Sigmoid colon (tissue), 7 donors: ENCODE data around the gene ACADSB. TPM values are rescaled to one million over a fixed set of nuclear protein-coding genes. Genes with fewer than 3 reads are reported as not detected.

Experiments used
- DNase-seq: peaks from one replicate; pipeline ENCODE4 v3.0.0-alpha.2; 2019
- H3K27ac ChIP-seq, 4 donors: fragments of 200-600 bp; sonication (generic); one replicate each; pipeline ENCODE4 v1.5.1; 2016 to 2019; ENCODE audit warnings: mild to moderate bottlenecking in 1 of 4
- H3K27me3 ChIP-seq, 3 donors: fragments of 200-600 bp; sonication (generic); one replicate each; pipeline ENCODE4 v1.5.1; 2019; ENCODE audit warnings: mild to moderate bottlenecking in 1 of 3
- H3K36me3 ChIP-seq, 4 donors: fragments of 200-600 bp; sonication (generic); one replicate each; pipeline ENCODE4 v1.5.1; 2016 to 2019
- H3K4me1 ChIP-seq, 4 donors: fragments of 200-600 bp; sonication (generic); one replicate each; pipeline ENCODE4 v1.5.1; 2017 to 2019
- H3K4me3 ChIP-seq, 4 donors: fragments of 200-600 bp; sonication (generic); one replicate each; pipeline ENCODE4 v1.5.1; 2017 to 2019; ENCODE audit warnings: mild to moderate bottlenecking in 2 of 4, moderate library complexity in 1 of 4
- H3K9me3 ChIP-seq, 4 donors: fragments of 200-600 bp in 3 of 4; sonication (generic) in 3 of 4; one replicate each; pipeline versions ENCODE4 v1.5.1 to v1.6.1; 2013 to 2019
- EP300 ChIP-seq, 4 donors: sonication (generic); formaldehyde crosslinking; IDR thresholded peaks; one replicate each; pipeline ENCODE4 v1.6.1; 2017; ENCODE audit warnings: antibody characterized with exemption in 4 of 4
- POLR2A ChIP-seq, 2 donors: fragments of 450-650 bp; IDR thresholded peaks; one replicate each; pipeline ENCODE4 v1.6.1; 2016; ENCODE audit warnings: antibody characterized with exemption in 2 of 2, mild to moderate bottlenecking in 2 of 2, moderate library complexity in 2 of 2
- POLR2AphosphoS5 ChIP-seq, 4 donors: sonication (generic); formaldehyde crosslinking; IDR thresholded peaks; one replicate each; pipeline ENCODE4 v1.6.1; 2017; ENCODE audit warnings: antibody characterized with exemption in 4 of 4
- WGBS, 2 donors: extraction: QIAGEN DNeasy Blood & Tissue Kit; methylation state at CpG; one replicate each; pipeline ENCODE4 v1.1.7; 2013; 5-methylcytosine and 5-hydroxymethylcytosine counted together
- intact Hi-C: fragments of 100-400 bp; cut with DNase I; formaldehyde crosslinking; loops from one replicate; pipeline ENCODE4 v1.15.1; 2023
- polyA plus RNA-seq, 3 donors: library from polyadenylated mRNA; stranded (reverse); fragments of 200-250 nt; gene quantifications; one replicate each; pipeline ENCODE4 v1.2.3, GENCODE V29; 2013
- total RNA-seq, 4 donors: library from RNA; depleted of rRNA; stranded (reverse); fragments of >200 nt; gene quantifications; one replicate each; pipeline ENCODE4 v1.1.0, GENCODE V29; 2016
- TF ChIP-seq, protein P1 (sequence below), 4 experiments: fragments of 450-650 bp in 3 of 4; fragments of 200-600 bp in 1 of 4; IDR thresholded peaks; one replicate each; pipeline ENCODE4 v1.5.1; 2016 to 2019; ENCODE audit warnings: antibody characterized with exemption in 4 of 4, mild to moderate bottlenecking in 3 of 4, moderate library complexity in 2 of 4
- donor health status: healthy with polysubstance abuse.
- donor health status: Bipolar disorder and iron deficiency.
- donor health status: healthy.

The ACADSB gene
- total and polyA plus RNA-seq, 7 donors, result 7.6 to 18.7 (median 15.0) TPM

DNA sequence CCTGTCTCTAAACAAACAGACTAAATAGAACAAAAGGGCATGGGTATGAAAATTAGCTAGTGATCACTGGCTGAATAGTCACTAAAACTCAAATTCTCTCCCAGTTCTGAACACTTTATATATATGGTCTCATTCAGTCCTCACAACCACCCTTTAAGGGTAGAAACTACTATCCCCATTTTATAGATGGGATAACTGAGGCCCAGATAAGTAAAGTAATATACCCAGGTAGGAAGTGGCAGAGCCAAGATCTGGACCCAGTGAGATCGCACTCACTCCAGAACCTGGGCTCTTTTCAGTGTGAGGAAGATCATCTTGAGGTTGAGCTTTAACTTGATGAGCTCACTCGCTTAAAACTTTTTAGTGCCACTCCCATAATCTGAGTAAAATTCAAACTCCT is 24.1 kb upstream of the ACADSB start:
- Histone ChIP-seq H3K4me1 (peaks cover 0 to 10% (median 8%) of the 10 kb centered on the region in 4 donors), H3K4me3 (no peak overlapping the region), H3K9me3 (no peaks in the 10 kb centered on the region), H3K27me3 (no peaks in the 10 kb centered on the region), H3K27ac (no peak overlapping the region), H3K36me3 (no peaks in the 10 kb centered on the region)
- 97 to 99% methylated on average over 2 of the region's 2 CpGs for WGBS, 2 donors
- DNase-seq, result no peak
- TF ChIP-seq, protein P1, sequence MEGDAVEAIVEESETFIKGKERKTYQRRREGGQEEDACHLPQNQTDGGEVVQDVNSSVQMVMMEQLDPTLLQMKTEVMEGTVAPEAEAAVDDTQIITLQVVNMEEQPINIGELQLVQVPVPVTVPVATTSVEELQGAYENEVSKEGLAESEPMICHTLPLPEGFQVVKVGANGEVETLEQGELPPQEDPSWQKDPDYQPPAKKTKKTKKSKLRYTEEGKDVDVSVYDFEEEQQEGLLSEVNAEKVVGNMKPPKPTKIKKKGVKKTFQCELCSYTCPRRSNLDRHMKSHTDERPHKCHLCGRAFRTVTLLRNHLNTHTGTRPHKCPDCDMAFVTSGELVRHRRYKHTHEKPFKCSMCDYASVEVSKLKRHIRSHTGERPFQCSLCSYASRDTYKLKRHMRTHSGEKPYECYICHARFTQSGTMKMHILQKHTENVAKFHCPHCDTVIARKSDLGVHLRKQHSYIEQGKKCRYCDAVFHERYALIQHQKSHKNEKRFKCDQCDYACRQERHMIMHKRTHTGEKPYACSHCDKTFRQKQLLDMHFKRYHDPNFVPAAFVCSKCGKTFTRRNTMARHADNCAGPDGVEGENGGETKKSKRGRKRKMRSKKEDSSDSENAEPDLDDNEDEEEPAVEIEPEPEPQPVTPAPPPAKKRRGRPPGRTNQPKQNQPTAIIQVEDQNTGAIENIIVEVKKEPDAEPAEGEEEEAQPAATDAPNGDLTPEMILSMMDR (IDR thresholded peaks at IDR 0.05), result no peak
- TF ChIP-seq EP300 (IDR thresholded peaks at IDR 0.05), result no peak
- no peak for TF ChIP-seq POLR2AphosphoS5 (IDR thresholded peaks at IDR 0.05)
- TF ChIP-seq POLR2A (IDR thresholded peaks at IDR 0.05), result no peak
- intact Hi-C loops, result no loop called here

DNA sequence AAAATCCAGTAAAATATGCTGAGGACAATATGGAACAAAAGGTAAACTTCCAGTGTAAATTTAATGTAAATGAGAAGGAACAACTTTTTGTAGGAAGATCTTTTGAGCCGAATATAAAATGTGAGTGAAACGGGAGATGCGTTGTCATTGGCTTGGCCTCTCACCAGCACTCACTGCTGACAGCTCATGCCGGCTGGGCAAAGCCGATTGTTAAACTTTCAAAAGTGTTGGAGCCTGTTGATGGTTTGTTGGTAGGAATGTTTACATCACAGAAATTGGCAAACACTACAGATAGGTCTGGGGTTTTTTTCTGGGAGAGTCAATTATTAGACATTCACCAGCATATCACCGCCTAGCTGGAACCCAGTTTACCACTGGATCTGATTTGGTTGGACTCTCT is 22.5 kb upstream of the ACADSB start:
- DNase-seq, result no peak
- no peak for TF ChIP-seq POLR2AphosphoS5 (IDR thresholded peaks at IDR 0.05)
- TF ChIP-seq, protein P1 (IDR thresholded peaks at IDR 0.05), result no peak
- TF ChIP-seq EP300 (IDR thresholded peaks at IDR 0.05), result no peak
- no peak for TF ChIP-seq POLR2A (IDR thresholded peaks at IDR 0.05)
- H3K27ac ChIP-seq, result no peak overlapping the region
- WGBS, 2 donors, result 90% methylated on average over 6 of the region's 6 CpGs
- no peaks in the 10 kb centered on the region for H3K27me3 ChIP-seq
- peaks cover 0 to 11% (median 0%) of the 10 kb centered on the region in 4 donors for H3K36me3 ChIP-seq
- no peaks in the 10 kb centered on the region for H3K9me3 ChIP-seq
- no peak overlapping the region for H3K4me3 ChIP-seq
- H3K4me1 ChIP-seq, result no peaks in the 10 kb centered on the region
- intact Hi-C loops, result no loop called here

DNA sequence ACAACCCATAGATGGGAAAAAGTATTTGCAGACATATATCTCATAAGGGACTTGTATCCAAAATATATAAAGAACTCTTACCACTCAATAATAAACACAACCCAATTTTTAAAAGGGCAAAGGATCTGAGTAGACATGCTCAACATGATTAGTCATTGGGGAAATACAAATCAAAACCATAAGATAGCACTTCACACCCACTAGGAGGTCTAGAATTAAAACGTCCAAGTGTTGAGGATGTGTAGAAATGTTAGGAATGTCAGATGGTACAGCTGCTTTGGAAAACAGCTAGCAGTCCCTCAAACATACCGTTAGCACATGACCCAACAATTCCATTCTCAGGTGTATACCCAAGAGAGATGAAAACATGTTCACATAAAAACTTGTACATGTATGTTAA is 20.3 kb upstream of the ACADSB start:
- intact Hi-C loops, result no loop called here
- no peaks in the 10 kb centered on the region for H3K9me3 ChIP-seq
- WGBS, 2 donors, result 84 to 87% methylated on average over 2 of the region's 2 CpGs

DNA sequence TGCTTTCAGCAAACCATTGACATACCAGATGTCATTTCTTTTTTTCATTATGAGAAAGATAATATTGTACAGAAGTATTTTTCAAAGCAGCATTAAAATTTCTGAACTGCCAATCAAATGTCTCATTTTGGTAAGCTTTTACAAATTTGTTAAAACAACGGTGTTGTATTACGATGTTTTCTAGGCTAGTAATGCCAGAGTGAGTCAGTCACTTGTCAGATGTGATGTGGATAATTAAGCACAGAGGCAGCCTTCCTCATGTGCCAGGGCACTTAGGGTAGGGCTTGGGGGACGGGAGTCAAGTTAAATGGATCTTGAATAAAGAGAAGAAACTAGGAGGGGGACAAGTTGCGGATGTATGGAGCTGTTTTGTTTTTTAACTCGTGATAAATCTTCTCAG is 18.5 kb upstream of the ACADSB start:
- no peaks in the 10 kb centered on the region for H3K27me3 ChIP-seq
- peaks cover 0 to 35% (median 12%) of the 10 kb centered on the region in 4 donors for H3K36me3 ChIP-seq
- H3K4me3 ChIP-seq, result no peak overlapping the region
- intact Hi-C loops, result no loop called here
- no peak overlapping the region for H3K27ac ChIP-seq
- DNase-seq, result no peak
- no peaks in the 10 kb centered on the region for H3K9me3 ChIP-seq
- WGBS, 2 donors, result 66 to 68% methylated on average over 5 of the region's 5 CpGs
- no peaks in the 10 kb centered on the region for H3K4me1 ChIP-seq
- TF ChIP-seq EP300 (IDR thresholded peaks at IDR 0.05) (no peak), POLR2A (IDR thresholded peaks at IDR 0.05) (no peak), POLR2AphosphoS5 (IDR thresholded peaks at IDR 0.05) (no peak)
- TF ChIP-seq, protein P1 (IDR thresholded peaks at IDR 0.05), result no peak

More for the DNA sequence above, 20.3 kb upstream of the ACADSB start:
- H3K27ac ChIP-seq, result no peak overlapping the region
- H3K4me1 ChIP-seq, result no peaks in the 10 kb centered on the region
- no peak overlapping the region for H3K4me3 ChIP-seq
- TF ChIP-seq EP300 (IDR thresholded peaks at IDR 0.05) (no peak), POLR2AphosphoS5 (IDR thresholded peaks at IDR 0.05) (no peak)
- TF ChIP-seq, protein P1 (IDR thresholded peaks at IDR 0.05), result no peak
- peaks cover 0 to 19% (median 1%) of the 10 kb centered on the region in 4 donors for H3K36me3 ChIP-seq
- H3K27me3 ChIP-seq, result no peaks in the 10 kb centered on the region
- no peak for DNase-seq

DNA sequence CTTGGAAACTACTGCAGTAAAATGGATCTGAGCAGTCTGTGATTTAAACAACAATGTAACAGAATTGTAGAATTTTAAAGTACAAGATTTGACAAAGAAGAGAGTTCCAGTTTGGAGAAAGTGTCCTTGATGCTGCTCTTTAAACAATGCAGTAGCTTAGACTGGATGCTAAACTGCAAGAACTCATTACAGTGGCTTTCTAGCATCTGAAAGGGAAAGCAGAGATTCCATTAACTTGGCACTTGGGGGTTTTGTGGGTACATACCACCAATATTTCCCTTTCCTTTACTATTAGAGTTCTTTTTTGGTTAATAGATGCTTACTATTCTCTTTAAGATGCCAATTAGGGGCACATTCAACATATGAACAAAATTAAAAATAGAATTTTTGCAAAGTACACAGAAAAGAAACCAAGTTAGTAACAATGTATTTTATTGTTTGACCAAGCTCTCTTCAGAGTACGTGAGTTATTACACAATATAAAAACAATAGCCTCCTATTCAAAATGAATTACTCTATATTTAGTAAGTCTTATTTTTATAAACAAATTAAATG is 16.7 kb upstream of the ACADSB start:
- no peak for DNase-seq
- Histone ChIP-seq H3K27ac (no peak overlapping the region), H3K4me1 (no peaks in the 10 kb centered on the region), H3K27me3 (no peaks in the 10 kb centered on the region), H3K36me3 (peaks cover 0 to 53% (median 12%) of the 10 kb centered on the region in 4 donors), H3K9me3 (no peaks in the 10 kb centered on the region), H3K4me3 (no peak overlapping the region)
- TF ChIP-seq, protein P1 (IDR thresholded peaks at IDR 0.05), result no peak
- no peak for TF ChIP-seq POLR2AphosphoS5 (IDR thresholded peaks at IDR 0.05)
- no peak for TF ChIP-seq POLR2A (IDR thresholded peaks at IDR 0.05)
- intact Hi-C loops, result no loop called here
- WGBS, 2 donors, result 60 to 84% methylated on average over 1 of the region's 1 CpG
